ENCODE results near the gene SBNO2. TPM values are rescaled to one million over a fixed set of nuclear protein-coding genes. Genes with fewer than 3 reads are reported as not detected.
A peak's percentile ranks its signal among the peaks of the same experiment; 100 is the strongest.
"Not testable (repeated sequence)": the region's sequence is repeated elsewhere in the genome, so short reads cannot be mapped to it uniquely, and the experiment has no call there.

The SBNO2 gene
- total and polyA plus RNA-seq, 2 experiments from 2014 or later: 6.9 to 35.4 TPM

DNA sequence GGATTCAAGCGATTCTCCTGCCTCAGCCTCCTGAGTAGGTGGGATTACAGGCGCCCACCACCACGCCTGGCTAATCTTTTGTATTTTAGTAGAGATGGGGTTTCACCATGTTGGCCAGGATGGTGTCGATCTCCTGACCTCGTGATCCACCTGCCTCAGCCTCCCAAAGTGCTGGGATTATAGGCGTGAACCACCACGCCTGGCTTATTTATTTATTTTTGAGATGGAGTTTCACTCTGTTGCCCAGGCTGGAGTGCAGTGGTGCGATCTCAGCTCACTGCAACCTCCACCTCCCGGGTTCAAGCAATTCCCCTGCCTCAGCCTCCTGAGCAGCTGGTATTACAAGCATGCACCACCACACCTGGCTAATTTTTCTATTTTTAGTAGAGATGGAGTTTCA lies 59.3 kb downstream of the SBNO2 start:
- H3K9me3 Mint-ChIP-seq; H3K9me2 ChIP-seq (ENCODE audit: insufficient read depth); H3F3A ChIP-seq (replicated peaks; ENCODE audit: low read depth); H3K79me2 ChIP-seq (replicated peaks; ENCODE audit: insufficient read depth); H3K27me3 Mint-ChIP-seq (ENCODE audit: insufficient read depth, low read depth, poor library complexity); H3K27me3 ChIP-seq (ENCODE audit: insufficient read depth); H2AFZ ChIP-seq; H4K20me1 ChIP-seq (replicated peaks; ENCODE audit: insufficient read depth); H3K4me1 Mint-ChIP-seq; DNase-seq (ENCODE audit: low spot score); H3K4me3 Mint-ChIP-seq; H3K27ac Mint-ChIP-seq; ATAC-seq; H3K4me3 ChIP-seq; H3K4me2 ChIP-seq; H3K36me3 ChIP-seq (ENCODE audit: insufficient read depth); H3K4me1 ChIP-seq (ENCODE audit: insufficient read depth): not testable (repeated sequence)
- peaks cover 10% of the 10 kb centered on the region; the same call in 2 of the 3 replicates for H3K36me3 Mint-ChIP-seq (ENCODE audit: low read depth)
- H3K27ac ChIP-seq (ENCODE audit: low read depth): 0 out of 2 replicates have a peak overlapping the region, but pooled peaks have one; percentile 50

DNA sequence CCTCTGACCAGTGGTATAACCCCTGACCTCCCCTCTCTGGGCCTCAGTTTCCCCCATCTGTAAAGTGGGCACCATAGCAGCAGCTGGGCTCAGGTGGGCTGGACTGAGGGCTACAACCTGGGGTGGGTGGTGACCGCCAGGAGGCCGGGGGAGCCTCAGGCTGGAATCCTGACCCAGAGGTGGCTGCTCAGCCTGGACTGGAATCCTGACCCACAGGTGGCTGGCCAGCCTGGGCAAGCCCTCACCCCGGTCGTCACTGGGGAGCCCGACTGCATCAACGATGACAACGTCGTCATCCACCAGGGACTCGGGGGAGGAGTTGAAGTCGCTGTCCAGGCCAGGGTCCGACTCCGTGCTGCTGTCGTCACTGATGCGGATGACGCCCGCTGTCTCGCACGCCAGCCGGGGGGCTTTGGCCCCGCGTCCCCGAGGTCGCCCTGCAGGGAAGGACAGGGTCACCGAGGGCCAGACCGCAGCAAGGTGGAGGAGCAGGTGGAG lies 60.0 kb downstream of the SBNO2 start:
- 0 out of 2 replicates have a peak overlapping the region, but pooled peaks have one; percentile 59 for H3K27ac ChIP-seq (ENCODE audit: low read depth)
- no peak overlapping the region for H3K4me3 ChIP-seq
- no peaks in the 10 kb centered on the region for H3K27me3 ChIP-seq (ENCODE audit: insufficient read depth)
- Mint-ChIP-seq H3K4me3 (no peak overlapping the region), H3K4me1 (peaks cover 2% of the 10 kb centered on the region; the same call in 1 of the 3 replicates), H3K36me3 (ENCODE audit: low read depth) (peaks cover 10% of the 10 kb centered on the region; the same call in 2 of the 3 replicates), H3K27me3 (ENCODE audit: insufficient read depth, low read depth, poor library complexity) (peaks cover 9% of the 10 kb centered on the region), H3K9me3 (no peaks in the 10 kb centered on the region), H3K27ac (no peak overlapping the region)
- DNase-seq (ENCODE audit: low spot score): no peak
- H3K9me2 ChIP-seq (ENCODE audit: insufficient read depth): no peaks in the 10 kb centered on the region
- H4K20me1 ChIP-seq (replicated peaks; ENCODE audit: insufficient read depth): no peaks in the 10 kb centered on the region
- no peaks in the 10 kb centered on the region for H3K36me3 ChIP-seq (ENCODE audit: insufficient read depth)
- ATAC-seq: no peak
- 0 out of 2 replicates have a peak, but pooled peaks cover 3% of the 10 kb centered on the region for H3F3A ChIP-seq (replicated peaks; ENCODE audit: low read depth)
- H2AFZ ChIP-seq: no peak overlapping the region
- no peaks in the 10 kb centered on the region for H3K79me2 ChIP-seq (replicated peaks; ENCODE audit: insufficient read depth)
- no peak overlapping the region; the same call in 1 of the 2 replicates for H3K4me2 ChIP-seq
- H3K4me1 ChIP-seq (ENCODE audit: insufficient read depth): no peaks in the 10 kb centered on the region
- TF ChIP-seq ZNF331 (CRISPR knock-in tag; IDR thresholded peaks at IDR 0.05; ENCODE audit: low read depth) (no peak), CREB1 (CRISPR knock-in tag; IDR thresholded peaks at IDR 0.05; ENCODE audit: low read depth) (no peak), POLR2AphosphoS5 (IDR thresholded peaks at IDR 0.05; ENCODE audit: low read depth) (no peak), NANOG (IDR thresholded peaks at IDR 0.05; ENCODE audit: borderline replicate concordance) (no peak)
- TF ChIP-seq, protein P1, sequence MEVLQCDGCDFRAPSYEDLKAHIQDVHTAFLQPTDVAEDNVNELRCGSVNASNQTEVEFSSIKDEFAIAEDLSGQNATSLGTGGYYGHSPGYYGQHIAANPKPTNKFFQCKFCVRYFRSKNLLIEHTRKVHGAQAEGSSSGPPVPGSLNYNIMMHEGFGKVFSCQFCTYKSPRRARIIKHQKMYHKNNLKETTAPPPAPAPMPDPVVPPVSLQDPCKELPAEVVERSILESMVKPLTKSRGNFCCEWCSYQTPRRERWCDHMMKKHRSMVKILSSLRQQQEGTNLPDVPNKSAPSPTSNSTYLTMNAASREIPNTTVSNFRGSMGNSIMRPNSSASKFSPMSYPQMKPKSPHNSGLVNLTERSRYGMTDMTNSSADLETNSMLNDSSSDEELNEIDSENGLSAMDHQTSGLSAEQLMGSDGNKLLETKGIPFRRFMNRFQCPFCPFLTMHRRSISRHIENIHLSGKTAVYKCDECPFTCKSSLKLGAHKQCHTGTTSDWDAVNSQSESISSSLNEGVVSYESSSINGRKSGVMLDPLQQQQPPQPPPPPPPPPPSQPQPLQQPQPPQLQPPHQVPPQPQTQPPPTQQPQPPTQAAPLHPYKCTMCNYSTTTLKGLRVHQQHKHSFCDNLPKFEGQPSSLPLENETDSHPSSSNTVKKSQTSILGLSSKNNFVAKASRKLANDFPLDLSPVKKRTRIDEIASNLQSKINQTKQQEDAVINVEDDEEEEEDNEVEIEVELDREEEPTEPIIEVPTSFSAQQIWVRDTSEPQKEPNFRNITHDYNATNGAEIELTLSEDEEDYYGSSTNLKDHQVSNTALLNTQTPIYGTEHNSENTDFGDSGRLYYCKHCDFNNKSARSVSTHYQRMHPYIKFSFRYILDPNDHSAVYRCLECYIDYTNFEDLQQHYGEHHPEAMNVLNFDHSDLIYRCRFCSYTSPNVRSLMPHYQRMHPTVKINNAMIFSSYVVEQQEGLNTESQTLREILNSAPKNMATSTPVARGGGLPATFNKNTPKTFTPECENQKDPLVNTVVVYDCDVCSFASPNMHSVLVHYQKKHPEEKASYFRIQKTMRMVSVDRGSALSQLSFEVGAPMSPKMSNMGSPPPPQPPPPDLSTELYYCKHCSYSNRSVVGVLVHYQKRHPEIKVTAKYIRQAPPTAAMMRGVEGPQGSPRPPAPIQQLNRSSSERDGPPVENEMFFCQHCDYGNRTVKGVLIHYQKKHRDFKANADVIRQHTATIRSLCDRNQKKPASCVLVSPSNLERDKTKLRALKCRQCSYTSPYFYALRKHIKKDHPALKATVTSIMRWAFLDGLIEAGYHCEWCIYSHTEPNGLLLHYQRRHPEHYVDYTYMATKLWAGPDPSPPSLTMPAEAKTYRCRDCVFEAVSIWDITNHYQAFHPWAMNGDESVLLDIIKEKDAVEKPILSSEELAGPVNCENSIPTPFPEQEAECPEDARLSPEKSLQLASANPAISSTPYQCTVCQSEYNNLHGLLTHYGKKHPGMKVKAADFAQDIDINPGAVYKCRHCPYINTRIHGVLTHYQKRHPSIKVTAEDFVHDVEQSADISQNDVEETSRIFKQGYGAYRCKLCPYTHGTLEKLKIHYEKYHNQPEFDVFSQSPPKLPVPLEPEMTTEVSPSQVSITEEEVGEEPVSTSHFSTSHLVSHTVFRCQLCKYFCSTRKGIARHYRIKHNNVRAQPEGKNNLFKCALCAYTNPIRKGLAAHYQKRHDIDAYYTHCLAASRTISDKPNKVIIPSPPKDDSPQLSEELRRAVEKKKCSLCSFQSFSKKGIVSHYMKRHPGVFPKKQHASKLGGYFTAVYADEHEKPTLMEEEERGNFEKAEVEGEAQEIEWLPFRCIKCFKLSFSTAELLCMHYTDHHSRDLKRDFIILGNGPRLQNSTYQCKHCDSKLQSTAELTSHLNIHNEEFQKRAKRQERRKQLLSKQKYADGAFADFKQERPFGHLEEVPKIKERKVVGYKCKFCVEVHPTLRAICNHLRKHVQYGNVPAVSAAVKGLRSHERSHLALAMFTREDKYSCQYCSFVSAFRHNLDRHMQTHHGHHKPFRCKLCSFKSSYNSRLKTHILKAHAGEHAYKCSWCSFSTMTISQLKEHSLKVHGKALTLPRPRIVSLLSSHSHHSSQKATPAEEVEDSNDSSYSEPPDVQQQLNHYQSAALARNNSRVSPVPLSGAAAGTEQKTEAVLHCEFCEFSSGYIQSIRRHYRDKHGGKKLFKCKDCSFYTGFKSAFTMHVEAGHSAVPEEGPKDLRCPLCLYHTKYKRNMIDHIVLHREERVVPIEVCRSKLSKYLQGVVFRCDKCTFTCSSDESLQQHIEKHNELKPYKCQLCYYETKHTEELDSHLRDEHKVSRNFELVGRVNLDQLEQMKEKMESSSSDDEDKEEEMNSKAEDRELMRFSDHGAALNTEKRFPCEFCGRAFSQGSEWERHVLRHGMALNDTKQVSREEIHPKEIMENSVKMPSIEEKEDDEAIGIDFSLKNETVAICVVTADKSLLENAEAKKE (CRISPR knock-in tag; IDR thresholded peaks at IDR 0.05): no peak

All from GM23338 (cell line).